Hematopoietic multipotent progenitor cell treated with erythropoietin and hydrocortisone succinate and interleukin-3 and kit ligand, for 15 days (in vitro differentiated cells): ENCODE data around the gene MALRD1.
"Not testable (repeated sequence)": the region's sequence is repeated elsewhere in the genome, so short reads cannot be mapped to it uniquely, and the experiment has no call there.

ENCODE experiments used
- DNase-seq: peaks from one replicate; pipeline ENCODE4 v3.0.0-alpha.2; 2015; ENCODE audit warnings: low spot score

Gene MALRD1

GRCh38 chr10:19498393-19499290 is 450.0 kb downstream of the MALRD1 start:
- no peak for DNase-seq

DNA sequence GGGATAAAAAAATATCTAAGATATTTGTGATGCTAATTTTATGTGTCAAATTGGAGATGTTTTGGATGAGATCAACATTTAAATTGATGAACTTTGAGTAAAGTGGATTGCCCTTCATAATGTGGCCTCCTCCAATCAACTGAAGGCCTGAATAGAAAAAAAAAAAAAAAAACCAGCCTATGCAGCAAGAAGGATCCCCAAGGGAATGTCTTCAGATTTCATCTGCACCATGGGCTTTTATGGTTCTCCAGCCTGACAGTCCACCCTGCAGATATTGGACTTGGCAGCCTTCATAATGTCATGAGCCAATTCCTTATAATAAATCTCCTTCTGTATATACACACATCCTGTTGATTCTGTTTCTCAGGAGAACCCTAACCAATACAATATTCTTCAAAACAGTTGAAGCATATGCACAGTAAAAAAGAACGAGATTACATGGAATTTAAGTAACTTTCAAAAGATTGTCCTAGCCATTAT is 450.7 kb downstream of the MALRD1 start:
- DNase-seq: no peak

- DNase-seq: no peak
Observed at GRCh38 chr10:19500959-19501358, 452.4 kb downstream of the MALRD1 start.

- DNase-seq: no peak
Observed at GRCh38 chr10:19505320-19506312, 457.0 kb downstream of the MALRD1 start.

DNA sequence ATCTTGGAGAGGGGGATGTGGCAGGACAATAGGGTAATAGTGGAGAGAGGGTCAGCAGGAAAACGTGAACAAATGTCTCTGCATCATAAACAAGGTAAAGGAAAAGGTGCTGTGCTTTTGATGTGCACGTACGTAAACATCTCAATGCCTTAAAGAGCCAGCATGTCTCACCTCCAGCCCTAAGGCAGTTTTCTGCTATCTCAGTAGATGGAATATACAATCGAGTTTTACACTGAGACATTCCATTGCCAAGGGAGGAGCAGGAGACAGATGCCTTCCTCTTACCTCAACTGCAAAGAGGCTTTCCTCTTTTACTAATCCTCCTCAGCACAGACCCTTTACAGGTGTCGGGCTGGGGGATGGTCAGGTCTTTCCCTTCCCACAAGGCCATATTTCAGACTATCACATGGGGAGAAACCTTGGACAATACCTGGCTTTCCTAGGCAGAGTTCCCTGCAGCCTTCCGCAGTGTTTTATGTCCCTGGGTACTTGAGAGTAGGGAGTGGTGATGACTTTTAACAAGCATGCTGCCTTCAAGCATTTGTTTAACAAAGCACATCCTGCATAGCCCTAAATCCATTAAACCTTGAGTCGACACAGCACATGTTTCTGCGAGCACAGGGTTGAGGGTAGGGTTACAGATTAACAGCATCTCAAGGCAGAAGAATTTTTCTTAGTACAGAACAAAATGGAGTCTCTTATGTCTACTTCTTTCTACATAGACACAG is 461.6 kb downstream of the MALRD1 start:
- not testable (repeated sequence) for DNase-seq

- DNase-seq: no peak
Observed at GRCh38 chr10:19518109-19518508, 469.5 kb downstream of the MALRD1 start.

- no peak for DNase-seq
Observed at GRCh38 chr10:19518632-19519031, 470.0 kb downstream of the MALRD1 start.

- DNase-seq: no peak
Observed at GRCh38 chr10:19531324-19531723, 482.7 kb downstream of the MALRD1 start.

GRCh38 chr10:19532411-19532810 is 483.8 kb downstream of the MALRD1 start:
- DNase-seq: no peak

GRCh38 chr10:19541299-19541698 is 492.7 kb downstream of the MALRD1 start:
- DNase-seq: no peak

DNA sequence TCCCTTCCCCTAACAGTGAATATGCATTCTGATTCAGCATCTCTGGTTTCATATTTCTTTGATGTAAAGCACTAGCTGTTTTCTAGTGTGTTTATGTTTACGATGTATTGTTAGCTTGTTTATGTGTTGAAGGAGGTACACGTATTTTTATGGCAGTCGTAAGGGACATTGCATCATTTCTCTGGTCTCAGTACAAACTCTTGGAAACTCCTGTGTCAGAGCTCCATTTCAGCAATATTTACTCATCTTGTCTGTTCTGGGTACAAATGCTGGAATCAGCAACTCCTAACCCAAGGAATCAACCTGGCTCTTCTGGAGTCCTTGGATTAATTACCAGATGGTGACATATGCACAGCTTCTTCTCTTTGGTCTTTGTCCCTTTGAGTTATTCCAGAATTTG is 497.6 kb downstream of the MALRD1 start:
- no peak for DNase-seq

- DNase-seq: no peak
Observed at GRCh38 chr10:19549503-19549902, 500.9 kb downstream of the MALRD1 start.

GRCh38 chr10:19556666-19557065 is 508.1 kb downstream of the MALRD1 start:
- no peak for DNase-seq

DNA sequence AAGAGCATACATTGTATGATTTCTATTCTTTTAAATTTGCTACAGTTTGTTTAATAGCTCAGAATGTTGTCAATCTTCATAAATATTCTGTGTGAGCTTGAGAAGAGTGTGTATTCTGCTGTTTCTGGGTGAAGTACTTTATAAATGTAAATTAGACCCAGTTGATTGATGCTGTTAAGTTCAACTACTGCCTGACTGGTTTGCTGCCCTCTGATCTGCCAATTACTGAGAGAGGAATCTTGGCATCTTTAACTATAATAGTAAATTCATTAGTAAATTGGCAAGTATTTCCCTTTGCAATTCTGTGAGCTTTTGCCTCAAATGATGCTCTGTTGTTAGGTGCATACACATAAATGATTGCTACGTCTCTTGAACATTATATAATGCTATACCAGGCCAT is 512.6 kb downstream of the MALRD1 start:
- no peak for DNase-seq

DNA sequence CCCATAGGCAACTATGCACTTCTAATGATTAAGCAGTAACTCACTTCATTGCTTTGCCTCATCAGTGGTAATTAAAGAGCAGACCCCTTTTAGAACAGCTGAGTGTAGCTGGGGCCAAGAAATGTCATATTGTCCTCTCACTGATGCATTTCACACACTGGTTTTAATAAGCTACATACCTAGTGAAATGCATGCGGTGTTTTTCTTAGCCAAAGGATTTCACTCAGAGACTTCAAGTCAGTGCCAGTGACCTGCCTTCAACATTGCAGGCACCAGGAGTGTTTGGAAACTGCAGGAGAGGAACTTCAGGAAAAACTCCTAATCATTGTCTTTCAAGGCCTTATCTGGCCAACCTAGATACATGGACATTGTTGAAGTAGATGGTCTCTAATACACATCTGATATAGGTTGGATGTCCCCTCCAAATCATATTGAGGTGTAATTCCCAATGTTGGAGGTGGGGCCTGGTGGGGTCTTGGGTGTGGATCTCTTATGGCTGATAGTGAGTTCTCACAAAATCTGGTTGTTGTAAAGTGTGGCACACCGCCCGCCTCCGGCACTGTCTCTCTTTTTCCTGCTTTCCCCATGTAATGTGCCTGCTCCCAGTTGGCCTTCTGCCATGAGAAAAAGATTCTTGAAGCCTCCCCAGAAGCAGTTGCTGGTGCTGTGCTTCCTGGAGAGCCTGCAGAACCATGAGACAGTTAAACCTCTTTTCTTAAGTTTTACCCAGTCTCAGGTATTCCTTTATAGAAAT is 515.0 kb downstream of the MALRD1 start:
- no peak for DNase-seq

DNA sequence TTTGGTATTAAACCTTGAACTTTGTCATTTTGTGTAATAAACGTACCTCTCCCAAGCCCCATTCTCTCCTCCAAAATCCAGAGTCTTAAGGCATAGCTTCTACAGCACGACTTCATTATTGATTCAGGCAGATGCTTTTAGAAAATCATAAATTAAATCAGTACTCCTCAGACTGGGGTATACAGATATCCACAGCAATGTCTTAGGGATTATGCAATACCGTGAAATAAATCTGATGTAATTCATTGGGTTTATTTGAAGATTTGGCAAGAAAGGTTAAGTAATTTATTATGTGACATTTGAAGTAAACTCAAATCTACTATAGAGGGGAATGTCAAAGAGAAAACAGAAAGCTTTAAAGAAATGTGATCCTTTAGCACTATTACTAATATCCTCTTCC is 521.5 kb downstream of the MALRD1 start:
- DNase-seq: no peak

- DNase-seq: no peak
Observed at GRCh38 chr10:19570991-19571390, 522.4 kb downstream of the MALRD1 start.

DNA sequence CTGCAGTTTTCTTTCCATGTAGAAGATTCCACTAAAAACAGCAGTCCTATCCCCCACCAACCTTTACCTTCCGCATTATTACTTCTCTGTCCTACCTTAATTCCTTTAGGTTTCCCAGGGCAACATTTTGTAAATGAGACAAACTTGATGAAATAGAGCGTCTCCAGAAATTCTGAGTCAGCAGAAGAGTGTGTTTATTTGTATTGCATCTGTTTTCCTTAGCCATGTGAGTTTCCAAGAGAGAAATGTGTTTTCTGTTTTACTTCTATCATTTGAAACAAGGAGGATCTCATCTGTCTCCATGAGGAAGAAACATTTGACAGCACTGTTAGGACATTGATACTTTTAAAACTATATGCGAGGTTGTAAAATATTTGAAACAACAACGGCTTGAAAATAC is 523.5 kb downstream of the MALRD1 start:
- DNase-seq: no peak

GRCh38 chr10:19576576-19576975 is 528.0 kb downstream of the MALRD1 start:
- no peak for DNase-seq

- DNase-seq: no peak
Observed at GRCh38 chr10:19577381-19577780, 528.8 kb downstream of the MALRD1 start.

GRCh38 chr10:19577807-19578206 is 529.2 kb downstream of the MALRD1 start:
- DNase-seq: no peak
